ENCODE measurements around the gene NKAIN1. TPM values are rescaled to one million over a fixed set of nuclear protein-coding genes. Genes with fewer than 3 reads are reported as not detected.
"Not testable (repeated sequence)": the region's sequence is repeated elsewhere in the genome, so short reads cannot be mapped to it uniquely, and the experiment has no call there.

Gene NKAIN1
- total RNA-seq, 1 experiment from 2014 or later: 2.9 TPM

GRCh38 chr1:31176291-31176690 lies 63.4 kb downstream of the NKAIN1 start:
- in situ Hi-C loops (cut with HindIII; ENCODE audit: low pct_unique_long_range_greater_than_20kb, low sequenced_read_pairs); DNase-seq (ENCODE audit: low read depth, low spot score): not testable (repeated sequence)

GRCh38 chr1:31170486-31170735 lies 69.3 kb downstream of the NKAIN1 start:
- in situ Hi-C loops (cut with HindIII; ENCODE audit: low pct_unique_long_range_greater_than_20kb, low sequenced_read_pairs): no loop called here
- DNase-seq (ENCODE audit: low read depth, low spot score): no peak

GRCh38 chr1:31166462-31166861 lies 73.2 kb downstream of the NKAIN1 start:
- in situ Hi-C loops (cut with HindIII; ENCODE audit: low pct_unique_long_range_greater_than_20kb, low sequenced_read_pairs): no loop called here

GRCh38 chr1:31164291-31164690 lies 75.4 kb downstream of the NKAIN1 start:
- in situ Hi-C loops (cut with HindIII; ENCODE audit: low pct_unique_long_range_greater_than_20kb, low sequenced_read_pairs): no loop called here
- no peak for DNase-seq (ENCODE audit: low read depth, low spot score)

More at GRCh38 chr1:31166462-31166861, 73.2 kb downstream of the NKAIN1 start:
- DNase-seq (ENCODE audit: low read depth, low spot score): no peak

- DNase-seq (ENCODE audit: low read depth, low spot score): no peak
- in situ Hi-C loops (cut with HindIII; ENCODE audit: low pct_unique_long_range_greater_than_20kb, low sequenced_read_pairs): no loop called here
Observed at GRCh38 chr1:31163866-31164265, 75.8 kb downstream of the NKAIN1 start.

GRCh38 chr1:31161571-31161970 lies 78.1 kb downstream of the NKAIN1 start:
- in situ Hi-C loops (cut with HindIII; ENCODE audit: low pct_unique_long_range_greater_than_20kb, low sequenced_read_pairs): no loop called here
- no peak for DNase-seq (ENCODE audit: low read depth, low spot score)

- in situ Hi-C loops (cut with HindIII; ENCODE audit: low pct_unique_long_range_greater_than_20kb, low sequenced_read_pairs): no loop called here
- no peak for DNase-seq (ENCODE audit: low read depth, low spot score)
Observed at GRCh38 chr1:31159869-31160611, 79.6 kb downstream of the NKAIN1 start.

GRCh38 chr1:31159323-31159722 lies 80.4 kb downstream of the NKAIN1 start:
- in situ Hi-C loops (cut with HindIII; ENCODE audit: low pct_unique_long_range_greater_than_20kb, low sequenced_read_pairs): no loop called here
- DNase-seq (ENCODE audit: low read depth, low spot score): no peak

GRCh38 chr1:31155216-31155806 lies 84.4 kb downstream of the NKAIN1 start:
- in situ Hi-C loops (cut with HindIII; ENCODE audit: low pct_unique_long_range_greater_than_20kb, low sequenced_read_pairs): no loop called here
- peak; percentile 50 for DNase-seq (ENCODE audit: low read depth, low spot score)

- in situ Hi-C loops (cut with HindIII; ENCODE audit: low pct_unique_long_range_greater_than_20kb, low sequenced_read_pairs): no loop called here
- DNase-seq (ENCODE audit: low read depth, low spot score): peak; percentile 68
Observed at GRCh38 chr1:31154632-31155215, 85.0 kb downstream of the NKAIN1 start.

- no peak for DNase-seq (ENCODE audit: low read depth, low spot score)
- in situ Hi-C loops (cut with HindIII; ENCODE audit: low pct_unique_long_range_greater_than_20kb, low sequenced_read_pairs): no loop called here
Observed at GRCh38 chr1:31154000-31154631, 85.6 kb downstream of the NKAIN1 start.

- DNase-seq (ENCODE audit: low read depth, low spot score): no peak
- in situ Hi-C loops (cut with HindIII; ENCODE audit: low pct_unique_long_range_greater_than_20kb, low sequenced_read_pairs): no loop called here
Observed at GRCh38 chr1:31153423-31153822, 86.3 kb downstream of the NKAIN1 start.

GRCh38 chr1:31152181-31152795 lies 87.4 kb downstream of the NKAIN1 start:
- DNase-seq (ENCODE audit: low read depth, low spot score): peak; percentile 54
- in situ Hi-C loops (cut with HindIII; ENCODE audit: low pct_unique_long_range_greater_than_20kb, low sequenced_read_pairs): no loop called here

GRCh38 chr1:31151402-31151801 lies 88.3 kb downstream of the NKAIN1 start:
- DNase-seq (ENCODE audit: low read depth, low spot score): no peak
- in situ Hi-C loops (cut with HindIII; ENCODE audit: low pct_unique_long_range_greater_than_20kb, low sequenced_read_pairs): no loop called here

- in situ Hi-C loops (cut with HindIII; ENCODE audit: low pct_unique_long_range_greater_than_20kb, low sequenced_read_pairs): no loop called here
- no peak for DNase-seq (ENCODE audit: low read depth, low spot score)
Observed at GRCh38 chr1:31148409-31148808, 91.3 kb downstream of the NKAIN1 start.

- in situ Hi-C loops (cut with HindIII; ENCODE audit: low pct_unique_long_range_greater_than_20kb, low sequenced_read_pairs): no loop called here
Observed at GRCh38 chr1:31145648-31146047, 94.0 kb downstream of the NKAIN1 start.

GRCh38 chr1:31144442-31144841 lies 95.2 kb downstream of the NKAIN1 start:
- in situ Hi-C loops (cut with HindIII; ENCODE audit: low pct_unique_long_range_greater_than_20kb, low sequenced_read_pairs): no loop called here
- no peak for DNase-seq (ENCODE audit: low read depth, low spot score)

More at GRCh38 chr1:31145648-31146047, 94.0 kb downstream of the NKAIN1 start:
- peak; percentile 46 for DNase-seq (ENCODE audit: low read depth, low spot score)

GRCh38 chr1:31143455-31143854 lies 96.2 kb downstream of the NKAIN1 start:
- no peak for DNase-seq (ENCODE audit: low read depth, low spot score)
- in situ Hi-C loops (cut with HindIII; ENCODE audit: low pct_unique_long_range_greater_than_20kb, low sequenced_read_pairs): no loop called here
